Stomach (tissue), 8 donors: ENCODE measurements around the gene SETD9. TPM values are rescaled to one million over a fixed set of nuclear protein-coding genes. Genes with fewer than 3 reads are reported as not detected.

Source experiments
- polyA plus RNA-seq, 3 donors: library from polyadenylated mRNA; stranded (reverse); fragments of 200-250 nt; gene quantifications; one replicate each; pipeline ENCODE4 v1.2.3, GENCODE V29; 2013
- total RNA-seq, 5 donors: library from RNA; depleted of rRNA; stranded (reverse); fragments of >200 nt; gene quantifications; one replicate each; pipeline versions ENCODE4 v1.1.0 to v1.2.3, GENCODE V29; 2014 to 2016
- donor health status: healthy with polysubstance abuse.
- donor health status: Bipolar disorder and iron deficiency.
- donor health status: healthy.

The SETD9 gene
- total and polyA plus RNA-seq, 8 donors, result 1.0 to 46.7 (median 9.4) TPM; not detected in 1

Other genes with a start within 250 kb of the SETD9 start
- 10 to 100 TPM in 3 of 5 donors, 1 to 10 TPM in 2; 6.1 to 30.7 (median 15.4) TPM for gene MAP3K1, start 94.0 kb upstream of the SETD9 start, total RNA-seq
- 1 to 10 TPM; 3.8 to 6.5 (median 4.4) TPM for gene MAP3K1, start 94.0 kb upstream of the SETD9 start, polyA plus RNA-seq
- gene MIER3, start 42.5 kb downstream of the SETD9 start, total RNA-seq, result 10 to 100 TPM in 4 of 5 donors, 1 to 10 TPM in 1; 6.8 to 30.8 (median 16.8) TPM
- 1 to 10 TPM; 3.9 to 6.0 (median 4.4) TPM for gene MIER3, start 42.5 kb downstream of the SETD9 start, polyA plus RNA-seq